NCI-H2081 treated with DMSO at 0.1 percent for 48 hours (cell line): ENCODE measurements around the gene MRPL14.

ENCODE experiments used
- DNase-seq: peaks from one replicate; lab custom pipeline; 2025; lab: John Stamatoyannopoulos, UW

MRPL14 gene

DNA sequence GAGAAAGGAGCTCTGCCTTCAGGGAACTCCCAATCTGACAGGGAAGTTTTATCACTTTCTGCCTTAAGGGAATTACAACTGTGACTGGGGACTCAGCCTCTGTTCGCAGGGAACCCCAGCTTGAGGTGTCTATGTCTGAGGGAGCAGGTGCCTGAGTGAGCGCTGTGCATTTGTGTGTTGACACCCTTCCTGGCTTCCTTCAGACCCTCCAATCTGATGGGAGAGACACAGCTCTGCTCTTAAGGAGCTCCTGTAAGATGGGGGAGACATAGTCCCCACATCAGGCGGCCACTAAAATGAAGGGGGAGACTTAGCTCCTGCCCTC, 62.3 kb downstream of the MRPL14 start:
- DNase-seq = no peak

DNA sequence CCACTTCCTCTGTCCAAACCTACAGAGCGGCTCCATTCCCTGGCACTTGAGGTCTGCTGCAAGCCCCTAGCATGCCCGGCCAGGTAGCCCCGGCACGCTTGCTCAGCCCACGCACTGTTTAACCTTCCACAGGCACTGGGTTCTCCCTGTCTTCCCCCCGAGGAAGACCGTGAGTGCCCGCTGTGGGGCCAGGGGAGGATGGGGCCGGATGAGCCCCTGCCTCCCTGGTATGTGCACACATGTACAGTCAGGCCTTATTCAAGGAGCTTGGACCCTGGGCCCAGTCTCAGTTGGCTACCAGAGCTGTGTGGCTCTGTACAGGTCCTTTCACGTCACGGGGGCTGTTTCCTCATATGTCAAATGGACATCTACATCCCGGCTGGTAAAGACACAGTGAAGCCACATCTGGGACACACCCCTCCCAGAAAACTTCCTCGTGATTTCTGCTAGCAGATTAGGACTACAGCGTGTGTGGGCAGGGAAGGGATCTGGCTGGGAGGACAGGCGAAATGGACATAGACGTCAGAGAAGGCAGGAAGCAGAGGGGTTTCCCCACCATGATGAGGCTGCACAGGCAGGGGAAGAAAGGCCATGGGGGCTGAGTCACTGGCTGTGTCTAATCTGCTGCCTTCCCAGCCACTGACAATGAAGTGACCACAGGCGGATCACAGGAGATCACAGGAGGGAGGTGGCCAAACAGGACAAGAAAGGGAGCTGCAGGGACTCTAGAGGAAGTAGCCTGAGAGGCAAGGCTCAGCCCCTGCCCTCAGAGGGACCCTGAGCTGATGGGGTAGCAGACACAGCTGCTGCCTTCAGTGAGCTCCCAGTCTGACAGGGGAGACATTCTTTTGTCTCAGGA, 62.9 kb downstream of the MRPL14 start:
- DNase-seq = no peak

DNA sequence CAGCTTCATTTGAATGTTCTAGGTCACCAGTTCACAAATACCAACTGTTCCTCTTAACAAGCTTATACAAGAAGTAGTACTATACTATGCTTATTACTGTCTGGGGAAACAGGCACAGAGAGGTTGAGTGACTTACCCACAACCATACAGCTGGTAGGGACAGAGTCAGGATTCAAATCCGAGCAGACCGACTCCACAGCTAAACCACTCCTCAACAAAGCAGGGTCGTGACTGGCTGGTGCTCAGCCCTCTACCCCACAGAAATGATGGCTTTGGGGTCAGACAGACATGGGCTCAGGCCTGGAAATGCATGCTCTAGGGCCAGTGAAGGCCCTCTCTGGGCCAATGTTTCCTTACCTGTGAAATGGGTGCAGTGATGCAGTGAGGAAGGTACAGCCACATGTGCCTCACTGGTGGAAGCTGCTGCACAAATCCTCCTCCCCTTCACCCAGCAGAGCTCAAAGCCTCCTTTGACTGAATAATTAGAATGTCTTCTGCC, 63.6 kb downstream of the MRPL14 start:
- DNase-seq = no peak
